ENCODE results near the gene YY1.
A peak's percentile ranks its signal among the peaks of the same experiment; 100 is the strongest.

GRCh38 chr14:100192672-100193416 lies 46.1 kb upstream of the YY1 start:
- TF ChIP-seq, protein P1, sequence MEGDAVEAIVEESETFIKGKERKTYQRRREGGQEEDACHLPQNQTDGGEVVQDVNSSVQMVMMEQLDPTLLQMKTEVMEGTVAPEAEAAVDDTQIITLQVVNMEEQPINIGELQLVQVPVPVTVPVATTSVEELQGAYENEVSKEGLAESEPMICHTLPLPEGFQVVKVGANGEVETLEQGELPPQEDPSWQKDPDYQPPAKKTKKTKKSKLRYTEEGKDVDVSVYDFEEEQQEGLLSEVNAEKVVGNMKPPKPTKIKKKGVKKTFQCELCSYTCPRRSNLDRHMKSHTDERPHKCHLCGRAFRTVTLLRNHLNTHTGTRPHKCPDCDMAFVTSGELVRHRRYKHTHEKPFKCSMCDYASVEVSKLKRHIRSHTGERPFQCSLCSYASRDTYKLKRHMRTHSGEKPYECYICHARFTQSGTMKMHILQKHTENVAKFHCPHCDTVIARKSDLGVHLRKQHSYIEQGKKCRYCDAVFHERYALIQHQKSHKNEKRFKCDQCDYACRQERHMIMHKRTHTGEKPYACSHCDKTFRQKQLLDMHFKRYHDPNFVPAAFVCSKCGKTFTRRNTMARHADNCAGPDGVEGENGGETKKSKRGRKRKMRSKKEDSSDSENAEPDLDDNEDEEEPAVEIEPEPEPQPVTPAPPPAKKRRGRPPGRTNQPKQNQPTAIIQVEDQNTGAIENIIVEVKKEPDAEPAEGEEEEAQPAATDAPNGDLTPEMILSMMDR (IDR thresholded peaks at IDR 0.05) = peak; percentile 93 to 98 (median 96)
- peak; percentile 62 for TF ChIP-seq POLR2A (IDR thresholded peaks at IDR 0.05)

Measured in right lobe of liver (tissue), 4 donors.